ENCODE measurements around the gene RSPH10B2. TPM values are rescaled to one million over a fixed set of nuclear protein-coding genes. Genes with fewer than 3 reads are reported as not detected.

RSPH10B2 gene
- total and polyA plus RNA-seq, 9 of the 15 experiments (the other 6 are each of a cell fraction or from before 2014, with no cell fraction given), result 0.04 to 0.11 (median 0.08) TPM; not detected in 5

DNA sequence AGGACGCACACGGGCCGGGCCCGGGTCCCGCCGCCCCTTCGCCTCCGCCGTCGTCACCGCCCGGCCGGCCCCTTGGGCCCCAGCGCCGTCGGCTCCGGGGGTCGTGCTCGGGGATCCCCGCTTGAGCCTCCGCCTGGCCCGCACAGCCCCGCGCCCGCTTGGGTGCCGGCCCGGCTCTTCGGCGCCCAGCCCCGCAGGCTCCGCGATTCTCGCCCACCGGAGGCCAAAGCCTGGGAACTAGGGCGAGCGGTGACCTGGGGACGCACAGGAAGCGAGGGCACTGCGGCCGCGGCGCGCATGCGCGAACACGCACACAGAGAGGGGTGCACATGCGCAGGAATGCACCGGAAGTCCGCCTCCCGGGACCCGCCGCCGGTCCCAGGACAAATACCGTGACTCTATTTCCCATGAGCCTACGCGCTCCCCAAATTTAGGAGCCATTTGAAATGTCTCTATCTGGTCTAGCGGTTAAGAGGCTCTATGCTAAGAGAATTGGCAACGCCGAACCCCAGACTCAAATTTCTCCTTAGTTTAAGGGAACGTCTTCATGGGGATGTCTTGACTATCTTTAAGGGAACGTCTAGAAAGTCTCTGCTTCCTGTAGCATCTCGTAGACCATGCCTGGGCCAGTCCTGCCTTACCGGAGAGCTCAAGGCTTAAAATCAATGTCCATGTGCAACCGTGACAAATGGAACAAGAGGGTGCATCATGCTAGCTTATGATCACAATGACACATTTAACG, 47.1 kb upstream of the RSPH10B2 start, which contains the start of gene ZNF12 (continued):
- TF ChIP-seq, protein P1, sequence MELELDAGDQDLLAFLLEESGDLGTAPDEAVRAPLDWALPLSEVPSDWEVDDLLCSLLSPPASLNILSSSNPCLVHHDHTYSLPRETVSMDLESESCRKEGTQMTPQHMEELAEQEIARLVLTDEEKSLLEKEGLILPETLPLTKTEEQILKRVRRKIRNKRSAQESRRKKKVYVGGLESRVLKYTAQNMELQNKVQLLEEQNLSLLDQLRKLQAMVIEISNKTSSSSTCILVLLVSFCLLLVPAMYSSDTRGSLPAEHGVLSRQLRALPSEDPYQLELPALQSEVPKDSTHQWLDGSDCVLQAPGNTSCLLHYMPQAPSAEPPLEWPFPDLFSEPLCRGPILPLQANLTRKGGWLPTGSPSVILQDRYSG (tag; conservative IDR thresholded peaks at IDR 0.05; ENCODE audit: low read depth), result 0 out of 2 replicates have a peak, but pooled peaks have one; percentile 35
- TF ChIP-seq, protein P2, sequence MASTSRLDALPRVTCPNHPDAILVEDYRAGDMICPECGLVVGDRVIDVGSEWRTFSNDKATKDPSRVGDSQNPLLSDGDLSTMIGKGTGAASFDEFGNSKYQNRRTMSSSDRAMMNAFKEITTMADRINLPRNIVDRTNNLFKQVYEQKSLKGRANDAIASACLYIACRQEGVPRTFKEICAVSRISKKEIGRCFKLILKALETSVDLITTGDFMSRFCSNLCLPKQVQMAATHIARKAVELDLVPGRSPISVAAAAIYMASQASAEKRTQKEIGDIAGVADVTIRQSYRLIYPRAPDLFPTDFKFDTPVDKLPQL (IDR thresholded peaks at IDR 0.05; ENCODE audit: extremely low read depth, insufficient read length), result no peak
- TF ChIP-seq PURB (CRISPR knock-in tag; IDR thresholded peaks at IDR 0.05; ENCODE audit: low read depth) (no peak), STAG1 (CRISPR knock-in tag; IDR thresholded peaks at IDR 0.05; ENCODE audit: borderline replicate concordance) (no peak), SMARCA4 (IDR thresholded peaks at IDR 0.05) (no peak), MCM7 (IDR thresholded peaks at IDR 0.05) (no peak), PHF21A (IDR thresholded peaks at IDR 0.05; ENCODE audit: borderline replicate concordance, low read depth) (0 out of 2 replicates have a peak, but pooled peaks have one; percentile 12), CBX5 (IDR thresholded peaks at IDR 0.05; ENCODE audit: borderline replicate concordance, low read depth) (no peak)
- TF ChIP-seq, protein P3, sequence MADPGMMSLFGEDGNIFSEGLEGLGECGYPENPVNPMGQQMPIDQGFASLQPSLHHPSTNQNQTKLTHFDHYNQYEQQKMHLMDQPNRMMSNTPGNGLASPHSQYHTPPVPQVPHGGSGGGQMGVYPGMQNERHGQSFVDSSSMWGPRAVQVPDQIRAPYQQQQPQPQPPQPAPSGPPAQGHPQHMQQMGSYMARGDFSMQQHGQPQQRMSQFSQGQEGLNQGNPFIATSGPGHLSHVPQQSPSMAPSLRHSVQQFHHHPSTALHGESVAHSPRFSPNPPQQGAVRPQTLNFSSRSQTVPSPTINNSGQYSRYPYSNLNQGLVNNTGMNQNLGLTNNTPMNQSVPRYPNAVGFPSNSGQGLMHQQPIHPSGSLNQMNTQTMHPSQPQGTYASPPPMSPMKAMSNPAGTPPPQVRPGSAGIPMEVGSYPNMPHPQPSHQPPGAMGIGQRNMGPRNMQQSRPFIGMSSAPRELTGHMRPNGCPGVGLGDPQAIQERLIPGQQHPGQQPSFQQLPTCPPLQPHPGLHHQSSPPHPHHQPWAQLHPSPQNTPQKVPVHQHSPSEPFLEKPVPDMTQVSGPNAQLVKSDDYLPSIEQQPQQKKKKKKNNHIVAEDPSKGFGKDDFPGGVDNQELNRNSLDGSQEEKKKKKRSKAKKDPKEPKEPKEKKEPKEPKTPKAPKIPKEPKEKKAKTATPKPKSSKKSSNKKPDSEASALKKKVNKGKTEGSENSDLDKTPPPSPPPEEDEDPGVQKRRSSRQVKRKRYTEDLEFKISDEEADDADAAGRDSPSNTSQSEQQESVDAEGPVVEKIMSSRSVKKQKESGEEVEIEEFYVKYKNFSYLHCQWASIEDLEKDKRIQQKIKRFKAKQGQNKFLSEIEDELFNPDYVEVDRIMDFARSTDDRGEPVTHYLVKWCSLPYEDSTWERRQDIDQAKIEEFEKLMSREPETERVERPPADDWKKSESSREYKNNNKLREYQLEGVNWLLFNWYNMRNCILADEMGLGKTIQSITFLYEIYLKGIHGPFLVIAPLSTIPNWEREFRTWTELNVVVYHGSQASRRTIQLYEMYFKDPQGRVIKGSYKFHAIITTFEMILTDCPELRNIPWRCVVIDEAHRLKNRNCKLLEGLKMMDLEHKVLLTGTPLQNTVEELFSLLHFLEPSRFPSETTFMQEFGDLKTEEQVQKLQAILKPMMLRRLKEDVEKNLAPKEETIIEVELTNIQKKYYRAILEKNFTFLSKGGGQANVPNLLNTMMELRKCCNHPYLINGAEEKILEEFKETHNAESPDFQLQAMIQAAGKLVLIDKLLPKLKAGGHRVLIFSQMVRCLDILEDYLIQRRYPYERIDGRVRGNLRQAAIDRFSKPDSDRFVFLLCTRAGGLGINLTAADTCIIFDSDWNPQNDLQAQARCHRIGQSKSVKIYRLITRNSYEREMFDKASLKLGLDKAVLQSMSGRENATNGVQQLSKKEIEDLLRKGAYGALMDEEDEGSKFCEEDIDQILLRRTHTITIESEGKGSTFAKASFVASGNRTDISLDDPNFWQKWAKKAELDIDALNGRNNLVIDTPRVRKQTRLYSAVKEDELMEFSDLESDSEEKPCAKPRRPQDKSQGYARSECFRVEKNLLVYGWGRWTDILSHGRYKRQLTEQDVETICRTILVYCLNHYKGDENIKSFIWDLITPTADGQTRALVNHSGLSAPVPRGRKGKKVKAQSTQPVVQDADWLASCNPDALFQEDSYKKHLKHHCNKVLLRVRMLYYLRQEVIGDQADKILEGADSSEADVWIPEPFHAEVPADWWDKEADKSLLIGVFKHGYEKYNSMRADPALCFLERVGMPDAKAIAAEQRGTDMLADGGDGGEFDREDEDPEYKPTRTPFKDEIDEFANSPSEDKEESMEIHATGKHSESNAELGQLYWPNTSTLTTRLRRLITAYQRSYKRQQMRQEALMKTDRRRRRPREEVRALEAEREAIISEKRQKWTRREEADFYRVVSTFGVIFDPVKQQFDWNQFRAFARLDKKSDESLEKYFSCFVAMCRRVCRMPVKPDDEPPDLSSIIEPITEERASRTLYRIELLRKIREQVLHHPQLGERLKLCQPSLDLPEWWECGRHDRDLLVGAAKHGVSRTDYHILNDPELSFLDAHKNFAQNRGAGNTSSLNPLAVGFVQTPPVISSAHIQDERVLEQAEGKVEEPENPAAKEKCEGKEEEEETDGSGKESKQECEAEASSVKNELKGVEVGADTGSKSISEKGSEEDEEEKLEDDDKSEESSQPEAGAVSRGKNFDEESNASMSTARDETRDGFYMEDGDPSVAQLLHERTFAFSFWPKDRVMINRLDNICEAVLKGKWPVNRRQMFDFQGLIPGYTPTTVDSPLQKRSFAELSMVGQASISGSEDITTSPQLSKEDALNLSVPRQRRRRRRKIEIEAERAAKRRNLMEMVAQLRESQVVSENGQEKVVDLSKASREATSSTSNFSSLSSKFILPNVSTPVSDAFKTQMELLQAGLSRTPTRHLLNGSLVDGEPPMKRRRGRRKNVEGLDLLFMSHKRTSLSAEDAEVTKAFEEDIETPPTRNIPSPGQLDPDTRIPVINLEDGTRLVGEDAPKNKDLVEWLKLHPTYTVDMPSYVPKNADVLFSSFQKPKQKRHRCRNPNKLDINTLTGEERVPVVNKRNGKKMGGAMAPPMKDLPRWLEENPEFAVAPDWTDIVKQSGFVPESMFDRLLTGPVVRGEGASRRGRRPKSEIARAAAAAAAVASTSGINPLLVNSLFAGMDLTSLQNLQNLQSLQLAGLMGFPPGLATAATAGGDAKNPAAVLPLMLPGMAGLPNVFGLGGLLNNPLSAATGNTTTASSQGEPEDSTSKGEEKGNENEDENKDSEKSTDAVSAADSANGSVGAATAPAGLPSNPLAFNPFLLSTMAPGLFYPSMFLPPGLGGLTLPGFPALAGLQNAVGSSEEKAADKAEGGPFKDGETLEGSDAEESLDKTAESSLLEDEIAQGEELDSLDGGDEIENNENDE (IDR thresholded peaks at IDR 0.05; ENCODE audit: low read depth, low read length), result no peak
- TF ChIP-seq, protein P4, sequence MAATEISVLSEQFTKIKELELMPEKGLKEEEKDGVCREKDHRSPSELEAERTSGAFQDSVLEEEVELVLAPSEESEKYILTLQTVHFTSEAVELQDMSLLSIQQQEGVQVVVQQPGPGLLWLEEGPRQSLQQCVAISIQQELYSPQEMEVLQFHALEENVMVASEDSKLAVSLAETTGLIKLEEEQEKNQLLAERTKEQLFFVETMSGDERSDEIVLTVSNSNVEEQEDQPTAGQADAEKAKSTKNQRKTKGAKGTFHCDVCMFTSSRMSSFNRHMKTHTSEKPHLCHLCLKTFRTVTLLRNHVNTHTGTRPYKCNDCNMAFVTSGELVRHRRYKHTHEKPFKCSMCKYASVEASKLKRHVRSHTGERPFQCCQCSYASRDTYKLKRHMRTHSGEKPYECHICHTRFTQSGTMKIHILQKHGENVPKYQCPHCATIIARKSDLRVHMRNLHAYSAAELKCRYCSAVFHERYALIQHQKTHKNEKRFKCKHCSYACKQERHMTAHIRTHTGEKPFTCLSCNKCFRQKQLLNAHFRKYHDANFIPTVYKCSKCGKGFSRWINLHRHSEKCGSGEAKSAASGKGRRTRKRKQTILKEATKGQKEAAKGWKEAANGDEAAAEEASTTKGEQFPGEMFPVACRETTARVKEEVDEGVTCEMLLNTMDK (IDR thresholded peaks at IDR 0.05; ENCODE audit: borderline replicate concordance, insufficient read depth, low read depth, low read length, poor library complexity, severe bottlenecking), result no peak
